GM12872 (cell line): ENCODE measurements around the gene TTF2.

Source experiments
- TF ChIP-seq, protein P1 (sequence below): IDR thresholded peaks from 3 replicates; pipeline ENCODE4 v1.5.1; 2011; ENCODE audit warnings: low read depth, mild to moderate bottlenecking, low read length, moderate library complexity; ENCODE audit not compliant: insufficient read depth

The TTF2 gene

DNA sequence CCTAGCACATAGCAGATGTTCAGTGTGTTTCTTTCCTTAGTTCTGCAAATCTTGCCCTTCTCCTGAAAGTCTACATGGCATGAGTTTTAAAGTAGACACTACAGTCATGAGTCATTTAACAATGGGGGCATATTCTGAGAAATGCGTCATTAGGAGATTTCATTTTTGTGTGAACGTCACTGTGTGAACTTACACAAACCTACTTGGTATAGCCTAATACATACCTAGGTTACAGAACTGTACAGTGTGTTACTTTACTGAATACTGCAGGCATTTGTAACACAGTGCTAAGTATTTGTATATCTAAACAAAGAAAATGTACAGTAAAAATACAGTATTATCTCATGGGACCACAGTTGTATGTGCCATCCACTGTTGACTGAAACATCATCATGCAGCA is 10.0 kb downstream of the TTF2 start:
- TF ChIP-seq, protein P1, sequence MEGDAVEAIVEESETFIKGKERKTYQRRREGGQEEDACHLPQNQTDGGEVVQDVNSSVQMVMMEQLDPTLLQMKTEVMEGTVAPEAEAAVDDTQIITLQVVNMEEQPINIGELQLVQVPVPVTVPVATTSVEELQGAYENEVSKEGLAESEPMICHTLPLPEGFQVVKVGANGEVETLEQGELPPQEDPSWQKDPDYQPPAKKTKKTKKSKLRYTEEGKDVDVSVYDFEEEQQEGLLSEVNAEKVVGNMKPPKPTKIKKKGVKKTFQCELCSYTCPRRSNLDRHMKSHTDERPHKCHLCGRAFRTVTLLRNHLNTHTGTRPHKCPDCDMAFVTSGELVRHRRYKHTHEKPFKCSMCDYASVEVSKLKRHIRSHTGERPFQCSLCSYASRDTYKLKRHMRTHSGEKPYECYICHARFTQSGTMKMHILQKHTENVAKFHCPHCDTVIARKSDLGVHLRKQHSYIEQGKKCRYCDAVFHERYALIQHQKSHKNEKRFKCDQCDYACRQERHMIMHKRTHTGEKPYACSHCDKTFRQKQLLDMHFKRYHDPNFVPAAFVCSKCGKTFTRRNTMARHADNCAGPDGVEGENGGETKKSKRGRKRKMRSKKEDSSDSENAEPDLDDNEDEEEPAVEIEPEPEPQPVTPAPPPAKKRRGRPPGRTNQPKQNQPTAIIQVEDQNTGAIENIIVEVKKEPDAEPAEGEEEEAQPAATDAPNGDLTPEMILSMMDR, result no peak

DNA sequence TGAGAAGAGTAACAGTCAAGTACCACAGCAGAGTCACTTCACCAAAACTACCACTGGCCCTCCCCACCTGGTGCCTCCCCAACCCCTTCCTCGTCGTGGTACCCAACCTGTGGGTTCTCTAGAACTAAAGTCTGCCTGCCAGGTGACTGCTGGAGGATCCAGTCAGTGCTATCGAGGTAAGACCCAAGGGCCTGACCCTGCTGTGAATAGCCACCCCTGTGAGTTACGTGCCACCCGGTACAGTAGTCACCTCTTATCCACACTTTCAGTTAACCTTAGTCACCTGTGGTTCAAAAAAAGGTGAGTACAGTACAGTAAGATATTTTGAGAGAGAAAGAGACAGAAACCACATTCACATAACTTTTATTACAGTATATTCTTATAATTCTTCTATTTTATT is 16.5 kb downstream of the TTF2 start:
- TF ChIP-seq, protein P1, result no peak

DNA sequence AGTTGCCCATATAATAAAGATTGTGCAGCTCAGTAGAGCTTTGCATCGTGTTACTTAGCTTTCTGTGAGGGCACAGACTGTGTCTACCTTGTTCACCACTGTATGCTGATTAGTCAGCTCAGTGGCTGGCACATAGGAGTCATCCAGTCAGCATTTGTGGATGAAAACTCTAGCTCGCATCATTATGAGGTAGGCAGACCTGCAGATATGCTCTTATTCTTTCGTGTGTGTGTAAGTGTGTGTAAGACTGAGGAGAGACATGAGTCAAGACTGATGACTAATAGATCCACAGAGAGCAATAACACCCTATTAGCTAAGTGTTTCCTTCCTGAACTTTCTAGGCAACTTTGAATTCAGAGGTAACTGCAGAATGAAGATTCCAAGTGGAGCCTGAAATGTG is 17.1 kb downstream of the TTF2 start:
- TF ChIP-seq, protein P1, result no peak

DNA sequence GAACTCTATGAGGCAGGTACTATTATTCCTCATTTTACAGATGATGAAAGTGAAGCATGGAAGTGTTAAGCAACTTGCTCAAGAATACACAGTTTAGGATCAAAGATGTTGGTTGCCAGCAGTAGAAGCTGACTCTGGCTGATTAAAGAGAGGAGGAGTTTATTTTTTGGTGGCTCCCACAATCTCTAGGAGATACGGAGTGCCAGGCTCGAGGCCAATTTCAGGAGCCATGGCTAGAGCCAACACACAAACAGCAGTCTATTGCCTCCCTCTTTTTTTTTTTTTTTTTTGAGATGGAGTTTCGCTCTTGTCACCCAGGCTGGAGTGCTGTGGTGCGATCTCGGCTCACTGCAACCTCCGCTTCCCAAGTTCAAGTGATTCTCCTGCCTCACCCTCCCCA is 19.6 kb downstream of the TTF2 start:
- TF ChIP-seq, protein P1, result no peak

DNA sequence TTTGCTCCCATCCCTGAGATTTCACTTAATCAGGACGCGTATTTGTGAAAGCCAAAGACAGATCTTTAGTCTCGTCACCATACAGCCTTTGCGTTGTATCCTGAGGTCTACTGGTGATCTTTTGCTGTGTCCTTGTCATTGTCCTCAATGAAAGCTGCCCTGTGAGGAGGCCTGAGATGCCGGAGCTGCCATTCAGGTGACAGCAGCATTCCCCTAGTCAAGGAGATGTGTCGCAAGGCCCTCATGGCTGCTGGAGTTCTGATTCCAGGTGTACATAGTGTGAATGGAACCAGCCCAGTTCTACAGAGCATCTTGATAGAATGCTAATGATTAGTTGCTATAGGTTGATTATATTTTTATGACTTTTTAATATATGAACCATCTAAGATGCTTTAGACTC is 24.1 kb downstream of the TTF2 start:
- TF ChIP-seq, protein P1, result no peak

DNA sequence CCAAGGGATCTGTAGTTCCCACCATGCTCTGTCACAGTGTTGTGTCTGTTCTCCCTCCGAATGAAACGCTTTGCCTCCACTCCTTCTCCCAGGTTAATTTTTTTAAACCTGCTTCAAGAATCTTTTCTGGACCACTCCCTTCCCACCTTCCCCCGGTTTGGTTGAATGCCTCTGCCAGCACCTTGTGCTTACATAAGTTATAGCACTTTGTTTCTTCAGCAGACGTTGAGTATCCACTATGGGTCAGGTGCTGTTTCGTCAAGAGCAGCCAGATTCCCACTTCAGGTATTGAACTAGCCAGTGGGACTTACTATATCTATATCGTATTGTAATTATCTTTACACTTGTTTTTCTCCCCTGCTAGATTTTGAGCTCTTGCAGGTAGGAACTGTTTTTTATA is 27.6 kb downstream of the TTF2 start:
- TF ChIP-seq, protein P1, result no peak

DNA sequence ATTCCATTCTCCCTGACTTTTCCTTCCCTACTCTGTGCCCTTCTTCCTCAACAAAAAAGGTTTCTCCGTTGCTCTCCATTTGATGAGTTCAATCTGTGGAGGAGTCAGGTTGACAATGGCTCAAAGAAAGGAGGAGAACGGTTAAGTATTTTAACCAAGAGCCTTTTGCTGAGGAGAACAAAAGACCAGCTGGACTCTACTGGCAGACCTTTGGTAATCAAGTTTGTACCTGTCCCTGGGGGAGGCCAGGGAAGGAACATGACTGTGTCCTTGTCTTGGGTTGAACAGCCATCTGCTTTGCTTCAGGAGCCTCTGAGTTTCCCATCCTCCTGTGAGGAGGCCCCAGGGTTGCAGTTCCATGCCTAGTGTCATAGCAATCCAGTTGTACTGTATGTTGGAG is 29.9 kb downstream of the TTF2 start:
- TF ChIP-seq, protein P1, result no peak

DNA sequence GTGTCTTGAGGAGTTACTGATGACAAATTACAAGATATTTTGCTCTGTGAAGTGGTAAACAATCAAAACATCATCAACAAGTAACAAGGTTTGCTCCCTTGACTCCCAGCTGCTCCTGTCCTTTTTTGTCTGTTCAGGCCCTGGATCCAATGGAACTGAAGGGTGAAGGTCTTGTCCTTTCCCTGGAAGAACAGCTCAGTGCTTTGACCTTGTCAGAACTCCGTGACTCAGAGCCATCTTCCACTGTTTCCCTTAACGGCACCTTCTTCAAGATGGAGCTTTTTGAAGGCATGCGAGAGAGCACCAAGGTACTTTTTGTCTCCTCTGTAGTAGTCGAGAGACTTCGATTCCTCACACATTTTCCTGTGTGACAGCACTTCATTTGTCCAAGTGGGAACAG is 32.5 kb downstream of the TTF2 start:
- TF ChIP-seq, protein P1, result no peak
